PFSK-1 (cell line): Measurements from ENCODE around the gene COL12A1.

Source experiments
- FOXP2 ChIP-seq: optimal IDR thresholded peaks from 2 replicates; pipeline ENCODE3; 2011; ENCODE audit warnings: borderline replicate concordance, control low read depth, inconsistent platforms; ENCODE audit not compliant: insufficient read depth; ENCODE audit errors: extremely low read length, extremely low read depth
- POLR2AphosphoS5 ChIP-seq: IDR thresholded peaks from 2 replicates; pipeline ENCODE4 v1.6.1; 2012; ENCODE audit warnings: low read depth, mild to moderate bottlenecking, control low read depth, low read length, moderate library complexity
- SIN3A ChIP-seq: IDR thresholded peaks from 2 replicates; pipeline ENCODE4 v1.6.1; 2012; ENCODE audit warnings: mild to moderate bottlenecking, low read length, moderate library complexity, borderline replicate concordance; ENCODE audit not compliant: insufficient read depth
- TAF1 ChIP-seq: IDR thresholded peaks from 2 replicates; pipeline ENCODE4 v1.6.1; 2012; ENCODE audit warnings: low read length, control low read depth, borderline replicate concordance; ENCODE audit not compliant: insufficient read depth
- TF ChIP-seq, protein P1 (sequence below), 2 experiments: IDR thresholded peaks; 2 replicates each; pipeline versions ENCODE4 v1.6.1 to v1.8.0; 2011 to 2012; ENCODE audit warnings: low read depth in 2 of 2, low read length in 2 of 2, control low read depth in 1 of 2, inconsistent platforms in 1 of 2, mild to moderate bottlenecking in 1 of 2, moderate library complexity in 1 of 2; ENCODE audit not compliant: insufficient read depth in 1 of 2

- TF ChIP-seq SIN3A: no peak
- no peak for TF ChIP-seq TAF1
- no peak for TF ChIP-seq POLR2AphosphoS5
- TF ChIP-seq, protein P1, sequence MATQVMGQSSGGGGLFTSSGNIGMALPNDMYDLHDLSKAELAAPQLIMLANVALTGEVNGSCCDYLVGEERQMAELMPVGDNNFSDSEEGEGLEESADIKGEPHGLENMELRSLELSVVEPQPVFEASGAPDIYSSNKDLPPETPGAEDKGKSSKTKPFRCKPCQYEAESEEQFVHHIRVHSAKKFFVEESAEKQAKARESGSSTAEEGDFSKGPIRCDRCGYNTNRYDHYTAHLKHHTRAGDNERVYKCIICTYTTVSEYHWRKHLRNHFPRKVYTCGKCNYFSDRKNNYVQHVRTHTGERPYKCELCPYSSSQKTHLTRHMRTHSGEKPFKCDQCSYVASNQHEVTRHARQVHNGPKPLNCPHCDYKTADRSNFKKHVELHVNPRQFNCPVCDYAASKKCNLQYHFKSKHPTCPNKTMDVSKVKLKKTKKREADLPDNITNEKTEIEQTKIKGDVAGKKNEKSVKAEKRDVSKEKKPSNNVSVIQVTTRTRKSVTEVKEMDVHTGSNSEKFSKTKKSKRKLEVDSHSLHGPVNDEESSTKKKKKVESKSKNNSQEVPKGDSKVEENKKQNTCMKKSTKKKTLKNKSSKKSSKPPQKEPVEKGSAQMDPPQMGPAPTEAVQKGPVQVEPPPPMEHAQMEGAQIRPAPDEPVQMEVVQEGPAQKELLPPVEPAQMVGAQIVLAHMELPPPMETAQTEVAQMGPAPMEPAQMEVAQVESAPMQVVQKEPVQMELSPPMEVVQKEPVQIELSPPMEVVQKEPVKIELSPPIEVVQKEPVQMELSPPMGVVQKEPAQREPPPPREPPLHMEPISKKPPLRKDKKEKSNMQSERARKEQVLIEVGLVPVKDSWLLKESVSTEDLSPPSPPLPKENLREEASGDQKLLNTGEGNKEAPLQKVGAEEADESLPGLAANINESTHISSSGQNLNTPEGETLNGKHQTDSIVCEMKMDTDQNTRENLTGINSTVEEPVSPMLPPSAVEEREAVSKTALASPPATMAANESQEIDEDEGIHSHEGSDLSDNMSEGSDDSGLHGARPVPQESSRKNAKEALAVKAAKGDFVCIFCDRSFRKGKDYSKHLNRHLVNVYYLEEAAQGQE (IDR thresholded peaks at IDR 0.05; ENCODE audit: insufficient read depth in 1 of 2, low read depth in 2 of 2, low read length in 2 of 2): no peak
- no peak for TF ChIP-seq FOXP2
Measured at GRCh38 chr6:75235271-75235670, 29.4 kb upstream of the COL12A1 start.
